H1 (cell line): ENCODE results near the gene NDUFA3. TPM values are rescaled to one million over a fixed set of nuclear protein-coding genes. Genes with fewer than 3 reads are reported as not detected.

Source experiments
- CHD7 ChIP-seq: fragments of 300-600 bp; sonication (generic); IDR thresholded peaks from 2 replicates; pipeline ENCODE4 v1.7.1; 2012; ENCODE audit warnings: low read length, moderate library complexity, mild to moderate bottlenecking, inconsistent platforms; ENCODE audit not compliant: insufficient replicate concordance
- KDM4A ChIP-seq: IDR thresholded peaks from one replicate; pipeline ENCODE4 v1.7.1; 2012; ENCODE audit warnings: low read depth, mild to moderate bottlenecking, moderate library complexity, low read length, inconsistent platforms; ENCODE audit not compliant: severe bottlenecking
- RBBP5 ChIP-seq: IDR thresholded peaks from 2 replicates; pipeline ENCODE4 v1.7.1; 2012; ENCODE audit warnings: low read depth, mild to moderate bottlenecking, inconsistent platforms, low read length, moderate library complexity, borderline replicate concordance
- SIX5 ChIP-seq: IDR thresholded peaks from 2 replicates; pipeline ENCODE4 v1.6.1; 2011; ENCODE audit warnings: mild to moderate bottlenecking, low read depth, low read length
- polyA plus RNA-seq, 7 experiments: library from polyadenylated mRNA; depleted of rRNA in 3 of 7; stranded (reverse) in 5 of 7; unstranded in 2 of 7; fragments of >200 nt in 5 of 7; fragments of 200-250 nt in 2 of 7; gene quantifications; 1 replicate in 5 of 7; 2 replicates in 1 of 7; 4 replicates in 1 of 7; pipeline versions ENCODE4 v1.2.1 to v1.2.3, GENCODE V29; 2011 to 2013; ENCODE audit warnings: missing spikeins in 2 of 7, mixed read lengths in 2 of 7
- total RNA-seq: library from RNA; stranded (reverse); fragmentation: NEBNext Ultra II Directional; extraction: Animal tissue kit (Norgen Biotek cat#: 25700); gene quantifications from 2 replicates; pipeline ENCODE4 v1.2.1, GENCODE V29; 2021

NDUFA3 gene
- total and polyA plus RNA-seq, 2 of the 8 experiments (the other 6 are each of a cell fraction or from before 2014, with no cell fraction given), result 175 to 208 TPM

- TF ChIP-seq CHD7 (no peak), RBBP5 (no peak), KDM4A (no peak), SIX5 (no peak)
- TF ChIP-seq, all 59 proteins: peak for 1
These were observed 8.1 kb upstream of the NDUFA3 start (continued) for GRCh38 chr19:54094426-54095000.
